Chondrocyte (in vitro differentiated cells): ENCODE results near the gene CCDC18. TPM values are rescaled to one million over a fixed set of nuclear protein-coding genes. Genes with fewer than 3 reads are reported as not detected.
"Not testable (repeated sequence)": the region's sequence is repeated elsewhere in the genome, so short reads cannot be mapped to it uniquely, and the experiment has no call there.

Experiments used
- DNase-seq: peaks from one replicate; pipeline ENCODE4 v3.0.0; 2021; ENCODE audit warnings: mixed read lengths, low spot score
- H3K27ac Mint-ChIP-seq: one replicate; pipeline ENCODE4 v1.8.0; 2021; ENCODE audit warnings: mild to moderate bottlenecking, moderate library complexity, mixed read lengths; ENCODE audit not compliant: unreplicated experiment
- H3K27me3 Mint-ChIP-seq: 2 replicates; pipeline ENCODE4 v1.8.0; 2021; ENCODE audit warnings: low read depth, mixed read lengths
- H3K36me3 Mint-ChIP-seq: 2 replicates; pipeline ENCODE4 v1.8.0; 2021; ENCODE audit warnings: low read depth, mixed read lengths
- H3K4me1 Mint-ChIP-seq: 2 replicates; pipeline ENCODE4 v1.8.0; 2021; ENCODE audit warnings: low read depth, mild to moderate bottlenecking, mixed read lengths
- H3K4me3 Mint-ChIP-seq: one replicate; pipeline ENCODE4 v1.8.0; 2021; ENCODE audit warnings: mild to moderate bottlenecking, moderate library complexity, mixed read lengths; ENCODE audit not compliant: unreplicated experiment
- H3K9me3 Mint-ChIP-seq: 2 replicates; pipeline ENCODE4 v1.8.0; 2021; ENCODE audit warnings: low read depth, mixed read lengths
- total RNA-seq: library from RNA; stranded (reverse); gene quantifications from 3 replicates; pipeline ENCODE4 v1.2.1, GENCODE V29; 2021
- TF ChIP-seq, protein P1 (sequence below): fragments of 200-600 bp; sonication (generic); IDR thresholded peaks from 2 replicates; pipeline ENCODE4 v1.5.0; 2021; ENCODE audit warnings: antibody characterized with exemption, mild to moderate bottlenecking, moderate library complexity

Gene CCDC18
- total RNA-seq, 1 donor from 2014 or later = 3.6 TPM

DNA sequence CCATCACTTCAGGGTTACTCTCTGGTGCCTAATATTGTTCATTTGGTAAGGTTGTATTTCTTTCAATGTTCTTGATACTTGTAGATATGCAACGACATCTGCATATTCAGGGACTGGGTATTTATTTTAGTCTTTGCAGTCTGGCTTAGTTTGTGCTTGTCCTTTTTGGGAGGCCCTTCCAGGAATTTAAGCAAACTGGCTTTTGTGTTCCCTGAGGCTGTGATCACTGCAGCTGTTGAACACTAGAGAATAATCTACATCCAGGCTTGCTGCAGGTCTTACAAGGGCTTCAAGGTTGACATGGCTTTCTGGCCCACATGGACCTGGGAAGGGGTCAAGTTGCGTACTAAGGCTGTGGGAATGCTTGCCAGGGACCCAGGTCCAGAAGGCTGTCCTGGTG, 72.1 kb downstream of the CCDC18 start:
- Mint-ChIP-seq H3K27ac (no peak overlapping the region), H3K4me1 (peaks cover 4% of the 10 kb centered on the region), H3K4me3 (no peak overlapping the region), H3K9me3 (peaks cover 7% of the 10 kb centered on the region), H3K27me3 (no peaks in the 10 kb centered on the region), H3K36me3 (peaks cover 9% of the 10 kb centered on the region)
- no peak for DNase-seq
- TF ChIP-seq, protein P1, sequence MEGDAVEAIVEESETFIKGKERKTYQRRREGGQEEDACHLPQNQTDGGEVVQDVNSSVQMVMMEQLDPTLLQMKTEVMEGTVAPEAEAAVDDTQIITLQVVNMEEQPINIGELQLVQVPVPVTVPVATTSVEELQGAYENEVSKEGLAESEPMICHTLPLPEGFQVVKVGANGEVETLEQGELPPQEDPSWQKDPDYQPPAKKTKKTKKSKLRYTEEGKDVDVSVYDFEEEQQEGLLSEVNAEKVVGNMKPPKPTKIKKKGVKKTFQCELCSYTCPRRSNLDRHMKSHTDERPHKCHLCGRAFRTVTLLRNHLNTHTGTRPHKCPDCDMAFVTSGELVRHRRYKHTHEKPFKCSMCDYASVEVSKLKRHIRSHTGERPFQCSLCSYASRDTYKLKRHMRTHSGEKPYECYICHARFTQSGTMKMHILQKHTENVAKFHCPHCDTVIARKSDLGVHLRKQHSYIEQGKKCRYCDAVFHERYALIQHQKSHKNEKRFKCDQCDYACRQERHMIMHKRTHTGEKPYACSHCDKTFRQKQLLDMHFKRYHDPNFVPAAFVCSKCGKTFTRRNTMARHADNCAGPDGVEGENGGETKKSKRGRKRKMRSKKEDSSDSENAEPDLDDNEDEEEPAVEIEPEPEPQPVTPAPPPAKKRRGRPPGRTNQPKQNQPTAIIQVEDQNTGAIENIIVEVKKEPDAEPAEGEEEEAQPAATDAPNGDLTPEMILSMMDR = no peak

- H3K27me3 Mint-ChIP-seq = no peaks in the 10 kb centered on the region
- TF ChIP-seq, protein P1 = no peak
- DNase-seq = no peak
- H3K36me3 Mint-ChIP-seq = peaks cover 9% of the 10 kb centered on the region
- no peak overlapping the region for H3K4me3 Mint-ChIP-seq
- no peak overlapping the region for H3K27ac Mint-ChIP-seq
- peaks cover 7% of the 10 kb centered on the region for H3K9me3 Mint-ChIP-seq
- peaks cover 4% of the 10 kb centered on the region for H3K4me1 Mint-ChIP-seq
Measured at GRCh38 chr1:93253516-93253915, 73.0 kb downstream of the CCDC18 start.

- Mint-ChIP-seq H3K27ac (no peak overlapping the region), H3K36me3 (peaks cover 9% of the 10 kb centered on the region), H3K27me3 (no peaks in the 10 kb centered on the region), H3K9me3 (peaks cover 7% of the 10 kb centered on the region), H3K4me3 (no peak overlapping the region), H3K4me1 (peaks cover 4% of the 10 kb centered on the region)
- no peak for DNase-seq
- TF ChIP-seq, protein P1 = no peak
Measured at GRCh38 chr1:93255222-93256079, 74.9 kb downstream of the CCDC18 start.

DNA sequence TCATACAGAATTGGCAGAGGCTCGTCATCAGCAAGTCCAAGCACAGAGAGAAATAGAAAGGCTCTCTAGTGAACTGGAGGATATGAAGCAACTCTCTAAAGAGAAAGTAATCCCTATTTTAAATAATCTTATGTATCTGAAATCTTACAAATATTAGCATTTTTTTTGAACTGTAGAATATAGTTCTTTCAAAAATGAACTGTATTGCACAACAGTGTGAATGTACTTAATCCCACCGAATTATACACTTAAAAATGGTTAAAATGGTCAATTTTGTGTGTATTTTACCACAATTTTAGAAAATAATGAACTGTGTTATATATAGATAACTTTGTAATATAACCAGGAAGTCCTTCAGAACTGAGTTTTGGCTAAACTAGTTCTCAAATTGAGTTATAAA, 75.9 kb downstream of the CCDC18 start:
- no peak overlapping the region for H3K4me3 Mint-ChIP-seq
- no peaks in the 10 kb centered on the region for H3K27me3 Mint-ChIP-seq
- DNase-seq = no peak
- peaks cover 4% of the 10 kb centered on the region for H3K4me1 Mint-ChIP-seq
- H3K36me3 Mint-ChIP-seq = peaks cover 10% of the 10 kb centered on the region
- TF ChIP-seq, protein P1 = no peak
- H3K27ac Mint-ChIP-seq = no peak overlapping the region
- peaks cover 7% of the 10 kb centered on the region for H3K9me3 Mint-ChIP-seq

- peaks cover 7% of the 10 kb centered on the region for H3K36me3 Mint-ChIP-seq
- peaks cover 4% of the 10 kb centered on the region for H3K4me1 Mint-ChIP-seq
- peaks cover 6% of the 10 kb centered on the region for H3K9me3 Mint-ChIP-seq
- no peak for DNase-seq
- H3K4me3 Mint-ChIP-seq = no peak overlapping the region
- TF ChIP-seq, protein P1 = no peak
- H3K27me3 Mint-ChIP-seq = no peaks in the 10 kb centered on the region
- no peak overlapping the region for H3K27ac Mint-ChIP-seq
Measured at GRCh38 chr1:93257889-93258288, 77.4 kb downstream of the CCDC18 start.

DNA sequence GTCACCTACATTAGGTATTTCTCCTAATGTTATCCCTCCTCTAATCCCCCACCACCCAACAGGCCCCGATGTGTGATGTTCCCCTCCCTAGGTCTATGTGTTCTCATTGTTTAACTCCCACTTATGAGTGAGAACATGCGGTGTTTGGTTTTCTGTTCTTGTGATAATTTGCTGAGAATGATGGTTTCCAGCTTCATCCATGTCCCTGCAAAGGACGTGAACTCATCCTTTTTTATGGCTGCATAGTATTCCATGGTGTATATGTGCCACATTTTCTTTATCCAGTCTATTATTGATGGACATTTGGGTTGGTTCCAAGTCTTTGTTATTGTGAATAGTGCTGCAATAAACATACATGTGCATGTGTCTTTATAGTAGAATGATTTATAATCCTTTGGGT, 80.2 kb downstream of the CCDC18 start:
- not testable (repeated sequence) for DNase-seq, H3K27me3 Mint-ChIP-seq, H3K4me1 Mint-ChIP-seq, H3K27ac Mint-ChIP-seq, H3K4me3 Mint-ChIP-seq
- Mint-ChIP-seq H3K9me3 (peaks cover 10% of the 10 kb centered on the region), H3K36me3 (peaks cover 14% of the 10 kb centered on the region)
